HG03520 (cell line): ENCODE data around the gene ADD3.

Experiments
- ATAC-seq: cut with Tn5 transposase; IDR thresholded peaks from one replicate; pipeline ENCODE4 v1.9.1; 2021; ENCODE audit warnings: mild to moderate bottlenecking, moderate library complexity; ENCODE audit not compliant: unreplicated experiment

Gene ADD3

DNA sequence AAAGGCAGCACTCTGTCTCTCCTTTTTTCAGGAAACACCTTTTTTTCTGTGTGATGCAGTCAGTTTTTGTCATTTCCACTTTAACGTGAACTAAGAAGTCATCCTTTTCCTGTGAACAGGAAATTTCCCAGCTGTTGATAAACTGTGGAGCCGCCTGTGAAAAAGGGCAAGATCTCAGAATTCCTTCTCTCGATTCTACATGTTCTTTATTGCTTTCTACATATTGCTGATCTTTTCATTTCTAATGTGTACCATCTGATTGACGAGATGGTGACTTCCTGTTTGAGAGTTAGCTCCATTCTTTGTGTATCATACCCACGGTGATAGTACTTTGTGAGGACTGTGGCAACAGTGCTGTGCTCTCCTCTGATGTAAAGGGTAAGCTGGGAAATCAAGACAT is 50.4 kb downstream of the ADD3 start:
- no peak for ATAC-seq

DNA sequence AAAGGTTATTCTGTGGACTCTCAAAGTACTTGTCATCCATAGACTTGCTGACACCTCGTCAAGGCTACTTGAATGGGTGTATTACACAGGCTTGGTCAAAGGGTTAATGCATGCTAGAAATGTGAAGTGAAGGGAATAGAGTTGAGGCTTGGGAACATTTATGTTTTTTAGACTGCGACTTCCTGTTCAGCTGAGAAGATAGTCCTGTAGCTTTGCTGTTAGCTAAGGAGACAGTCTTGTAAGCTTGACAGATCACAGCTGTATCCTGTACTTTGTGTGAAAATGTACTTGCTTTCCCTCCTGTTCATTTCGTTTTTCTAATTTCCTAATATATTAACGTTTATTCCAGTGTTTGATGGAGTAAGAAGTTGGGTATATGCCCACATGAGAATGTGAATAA is 52.1 kb downstream of the ADD3 start:
- ATAC-seq: no peak

DNA sequence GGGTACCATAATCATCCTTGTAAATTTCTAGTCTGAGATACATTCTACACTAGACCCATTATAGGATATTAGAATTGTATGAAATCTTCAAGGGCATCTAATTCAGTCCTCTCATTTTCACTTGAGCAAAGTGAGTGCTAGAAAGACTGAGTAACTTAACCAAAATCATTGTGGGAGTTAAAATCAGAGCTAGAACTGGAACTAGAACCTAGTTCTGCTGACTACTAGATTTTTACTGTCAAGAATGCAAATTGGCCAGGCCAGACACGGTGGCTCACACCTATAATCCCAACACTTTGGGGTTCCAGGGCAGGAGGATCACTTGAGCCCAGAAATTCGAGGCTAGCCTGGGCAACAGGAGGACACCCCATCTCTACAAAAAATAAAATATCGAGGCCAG is 53.9 kb downstream of the ADD3 start:
- no peak for ATAC-seq

DNA sequence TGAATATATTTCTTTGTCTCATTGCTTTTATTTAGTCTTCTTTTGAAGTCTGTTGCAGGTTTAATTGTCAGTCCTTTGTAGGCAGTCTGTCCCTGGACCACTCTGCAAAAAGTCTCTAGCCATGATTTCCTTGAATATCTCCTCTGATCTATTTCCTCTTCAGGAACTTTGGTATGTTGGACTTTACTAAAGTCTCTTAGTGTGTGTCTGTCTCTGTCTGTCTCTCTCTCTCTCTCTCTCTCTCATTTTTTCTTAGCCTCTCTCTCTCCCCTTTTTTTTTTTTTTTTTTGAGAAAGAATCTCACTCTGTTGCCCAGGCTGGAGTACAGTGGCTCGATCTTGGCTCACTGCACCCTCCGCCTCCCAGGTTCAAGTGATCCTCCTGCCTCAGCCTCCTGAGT is 57.5 kb downstream of the ADD3 start:
- no peak for ATAC-seq

DNA sequence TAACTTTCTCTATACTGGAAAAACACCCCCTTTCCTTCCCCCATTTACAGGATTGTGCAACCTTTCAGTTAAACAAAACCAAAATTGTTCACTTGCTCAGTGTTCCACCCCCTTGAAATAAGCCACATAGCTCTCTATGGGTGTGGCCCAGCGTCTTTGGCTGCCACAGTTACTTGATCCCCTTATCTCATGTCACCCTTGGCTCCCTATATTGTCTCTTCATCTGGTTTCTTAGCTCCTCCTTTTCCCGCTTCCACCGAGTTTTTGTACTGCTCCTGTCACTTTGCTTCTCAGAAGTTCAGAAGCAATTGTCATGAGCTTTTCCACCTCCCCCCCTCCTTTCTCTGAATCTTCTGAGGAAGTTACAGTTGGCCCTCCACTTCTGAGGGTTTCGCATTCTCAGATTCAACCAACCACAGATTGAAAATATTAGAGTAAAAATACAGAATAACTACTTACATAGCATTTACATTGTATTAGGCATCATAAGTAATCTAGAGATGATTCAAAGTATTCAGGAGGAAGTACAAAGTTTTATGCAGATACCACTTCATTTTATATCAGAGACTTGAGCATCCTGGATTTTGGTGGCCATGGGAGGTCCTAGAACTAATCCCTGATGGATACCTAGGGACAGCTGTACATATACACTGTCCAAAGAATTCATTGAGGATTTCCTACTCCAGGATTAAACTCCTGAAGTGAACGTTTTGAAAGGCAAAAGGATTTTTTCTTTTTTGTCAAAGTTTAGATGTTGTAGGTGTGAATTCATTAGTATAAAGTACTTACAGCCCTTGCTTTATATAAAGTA is 60.4 kb downstream of the ADD3 start:
- ATAC-seq: peak; percentile 47

DNA sequence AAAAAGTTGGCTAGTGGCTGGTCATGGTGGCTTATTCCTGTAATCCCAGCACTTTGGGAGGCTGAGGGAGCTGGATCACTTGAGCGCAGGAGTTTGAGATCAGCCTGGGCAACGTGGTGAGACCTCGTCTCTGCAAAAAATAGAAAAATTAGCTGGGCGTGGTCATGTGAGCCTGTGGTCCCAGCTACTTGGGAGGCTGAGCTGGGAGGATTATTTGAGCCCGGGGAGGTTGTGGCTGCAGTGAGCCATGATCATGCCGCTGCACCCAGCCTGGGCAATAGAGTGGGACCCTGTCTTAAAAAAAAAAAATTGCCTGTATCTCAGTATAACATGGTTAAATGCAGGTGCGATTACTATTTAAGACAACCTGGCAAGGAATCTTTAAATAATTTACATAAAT is 61.0 kb downstream of the ADD3 start:
- ATAC-seq: no peak

DNA sequence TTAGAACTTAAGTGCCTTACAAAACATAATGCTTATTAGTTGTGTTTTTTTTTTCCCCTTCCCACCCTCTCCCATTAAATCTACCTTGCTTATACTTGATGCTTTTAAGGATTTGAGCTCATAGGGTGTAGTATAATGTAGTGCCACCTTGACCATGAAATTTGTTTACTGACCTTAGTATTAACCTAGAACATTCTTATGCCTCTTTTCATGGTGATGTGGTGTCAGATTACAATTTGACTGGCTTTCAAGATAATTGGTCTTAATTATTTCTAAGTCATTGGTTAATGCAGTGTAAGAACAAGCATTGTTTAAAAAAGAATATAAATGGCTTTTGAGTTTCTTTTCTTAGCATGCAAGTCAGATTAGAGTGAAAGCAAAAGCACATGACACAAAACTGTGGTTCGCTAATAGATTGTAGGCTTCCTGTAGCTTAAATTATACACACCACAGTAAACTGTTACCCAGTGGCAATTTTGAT is 61.8 kb downstream of the ADD3 start:
- ATAC-seq: peak; percentile 73

DNA sequence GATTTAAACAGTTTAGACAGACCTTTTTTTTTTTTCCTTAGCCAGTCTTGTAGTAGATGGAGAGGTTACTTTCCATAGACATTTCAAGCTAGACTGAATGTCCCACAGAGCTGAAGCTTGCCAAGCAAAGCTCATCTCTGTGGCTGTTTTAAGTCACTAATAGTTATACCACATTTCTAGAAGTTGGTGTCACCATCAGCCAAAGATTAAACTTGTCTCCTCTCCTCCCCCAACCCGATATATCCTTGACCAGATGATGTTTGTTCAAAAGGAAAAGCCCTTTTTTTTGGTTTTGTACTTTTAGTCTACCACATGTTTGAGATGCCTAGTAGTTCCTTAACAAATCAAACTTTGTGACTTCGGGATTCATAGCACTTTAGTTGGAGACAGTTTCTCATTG is 66.1 kb downstream of the ADD3 start:
- no peak for ATAC-seq

DNA sequence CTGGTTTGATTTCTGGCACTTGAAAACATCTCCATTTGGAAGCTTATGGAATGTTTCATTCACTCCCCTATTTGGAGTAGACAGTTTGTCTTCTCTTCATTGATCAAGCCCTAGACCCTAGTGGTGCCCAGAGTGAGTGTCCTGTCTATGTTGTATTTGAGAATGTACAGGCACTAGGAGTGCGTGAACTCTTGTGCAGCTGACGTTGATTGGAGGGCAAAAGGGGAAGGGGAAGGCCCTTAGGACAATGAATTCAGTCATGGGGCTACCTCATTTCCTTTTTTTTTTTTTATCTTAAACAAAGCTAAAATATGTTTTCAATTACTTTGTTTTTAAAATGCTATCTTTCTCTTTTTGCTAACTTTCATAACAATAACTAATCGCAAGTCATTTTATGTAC is 66.5 kb downstream of the ADD3 start:
- no peak for ATAC-seq

DNA sequence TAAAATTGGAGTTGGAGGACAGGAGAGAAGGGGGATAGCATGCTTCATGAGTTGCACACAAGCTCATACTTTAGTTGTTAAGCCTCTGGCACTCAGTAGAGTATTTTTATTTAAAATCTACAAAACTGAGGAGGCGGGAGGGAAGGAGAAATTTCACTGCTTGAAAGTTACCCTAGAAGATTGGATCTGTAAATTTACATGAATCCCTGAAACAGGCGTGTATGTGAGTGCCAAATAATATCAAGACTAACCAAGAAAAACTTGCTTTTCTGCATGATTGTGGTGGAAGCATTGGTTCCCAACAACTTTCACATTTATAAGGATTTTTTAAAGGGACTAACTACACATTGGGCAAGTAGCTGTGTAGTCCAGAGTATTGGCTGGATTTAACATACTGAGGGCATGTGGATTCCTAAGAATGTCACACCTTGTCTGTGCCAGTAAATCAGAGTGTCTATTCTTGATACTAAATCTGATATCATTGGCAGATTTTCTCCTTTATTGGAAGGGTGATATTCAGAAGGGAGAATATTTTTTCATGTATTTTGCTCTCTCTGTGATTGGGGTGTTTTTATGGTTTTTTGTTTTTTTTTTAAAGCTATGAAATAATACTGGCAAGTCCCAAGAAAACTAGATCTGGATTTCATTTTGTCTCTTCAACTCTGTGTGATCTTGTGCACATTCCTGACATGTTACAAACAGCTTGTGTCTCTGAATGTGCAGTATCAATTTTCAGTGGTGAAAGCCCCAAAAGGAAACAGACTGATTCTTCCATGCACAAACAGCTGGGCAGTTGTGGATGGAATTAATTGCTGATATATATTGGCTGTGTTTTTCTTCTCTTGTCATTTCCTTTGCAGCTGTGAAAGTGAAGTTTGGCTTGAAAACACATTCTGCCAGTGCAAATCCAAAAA is 67.2 kb downstream of the ADD3 start:
- ATAC-seq: no peak

DNA sequence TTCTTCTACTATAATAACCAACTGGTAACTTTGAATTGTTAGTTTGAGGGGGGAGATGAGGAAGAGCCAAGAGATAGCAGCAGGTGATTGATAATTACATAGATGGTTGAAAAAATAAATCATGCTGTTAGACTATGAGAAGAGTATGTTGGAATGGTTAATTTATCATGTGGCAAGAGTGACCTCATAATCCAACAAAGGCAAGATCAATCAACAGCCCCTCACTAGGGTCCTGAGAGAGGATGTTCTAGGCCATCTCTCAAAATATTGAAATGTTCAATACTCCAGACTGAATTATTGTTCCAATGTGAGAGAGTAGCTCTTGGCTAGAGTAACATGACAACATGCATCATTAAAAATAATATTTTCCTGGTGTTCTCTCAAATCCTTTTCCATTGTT is 67.9 kb downstream of the ADD3 start:
- ATAC-seq: no peak

DNA sequence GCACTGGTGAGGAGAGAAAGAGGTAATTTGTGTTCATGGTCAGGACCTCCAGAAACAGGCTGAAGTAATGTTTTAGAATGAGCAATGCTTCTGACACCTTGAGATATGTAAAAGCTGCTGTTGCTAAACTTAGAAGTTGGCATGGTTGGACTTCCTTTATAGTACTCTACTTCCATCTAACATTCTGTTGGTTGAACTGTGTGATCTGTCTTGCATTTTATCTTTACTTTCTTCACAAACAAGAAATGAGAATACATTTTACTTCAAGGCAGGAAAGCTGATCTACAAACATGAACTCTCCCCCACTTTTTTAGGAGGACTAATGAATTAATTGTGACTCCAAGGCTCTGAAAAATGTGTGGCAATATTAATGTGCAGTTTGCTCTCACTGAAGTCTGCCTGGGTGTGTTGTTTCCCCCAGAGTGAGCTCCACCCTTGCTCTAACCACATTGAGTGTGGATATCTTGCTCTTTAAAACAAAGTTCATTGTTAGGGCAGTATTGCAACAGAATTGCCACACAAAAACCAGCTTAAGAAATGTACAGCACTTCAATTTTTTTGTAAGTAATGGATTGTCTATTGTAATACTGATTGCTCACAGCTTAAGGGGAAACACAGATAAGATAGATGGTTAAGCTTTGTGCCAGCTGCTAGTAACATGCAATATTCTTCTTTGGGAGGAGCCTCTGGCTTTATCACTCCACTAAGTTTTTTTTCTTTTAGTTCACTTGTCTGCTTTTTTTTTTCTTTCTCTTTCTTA is 69.0 kb downstream of the ADD3 start:
- peak; percentile 62 for ATAC-seq

DNA sequence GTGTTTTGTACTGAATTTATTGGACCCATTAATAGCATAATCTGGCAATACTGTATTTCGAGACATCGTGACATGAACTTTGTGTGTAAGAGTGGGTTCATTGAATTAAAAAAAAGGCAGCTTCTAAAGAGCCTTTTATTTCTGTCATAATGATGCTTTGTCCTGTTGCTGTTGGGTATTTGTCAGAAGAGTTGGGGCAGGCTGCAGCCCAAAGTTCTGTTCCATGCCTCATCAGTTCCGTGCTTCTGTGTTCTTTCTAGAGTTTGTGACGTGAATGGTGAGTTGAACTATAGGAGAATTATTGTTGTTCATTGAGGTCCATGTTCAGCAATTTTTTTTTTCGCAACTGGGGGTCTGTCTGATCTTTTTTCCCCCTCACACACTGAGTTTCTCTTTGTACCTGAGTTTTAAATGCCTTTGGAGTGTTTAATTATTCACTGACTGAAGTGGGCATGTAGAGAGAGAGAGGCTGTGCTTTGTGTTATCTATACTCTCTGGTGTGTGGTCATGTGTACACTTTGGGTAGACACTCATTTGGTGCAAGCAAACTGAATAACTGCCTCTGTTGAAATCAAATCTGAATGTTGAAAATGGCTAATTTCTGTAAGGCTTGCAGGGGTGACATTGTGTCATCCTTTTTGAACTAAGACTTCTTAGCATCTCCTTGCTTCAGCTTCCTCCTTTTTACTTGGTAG is 69.8 kb downstream of the ADD3 start:
- no peak for ATAC-seq

DNA sequence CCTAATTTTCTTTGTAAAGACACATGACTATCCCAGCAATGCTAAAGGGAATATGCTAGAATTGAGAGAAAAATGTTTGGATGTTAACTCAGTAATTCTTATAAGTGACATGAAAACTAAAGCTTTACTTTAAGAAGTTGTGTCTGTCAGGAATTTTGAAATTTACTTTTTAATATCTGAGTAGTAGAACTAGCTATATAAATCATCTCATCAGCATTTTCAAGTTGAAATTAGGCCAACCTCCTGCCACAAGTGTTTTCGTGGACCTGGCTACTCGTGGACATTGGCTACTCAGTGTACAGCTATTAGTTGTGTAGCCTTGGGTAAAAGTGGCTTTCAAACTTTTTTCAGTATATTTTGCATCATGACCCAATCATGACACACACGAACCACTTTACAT is 70.5 kb downstream of the ADD3 start:
- ATAC-seq: no peak

DNA sequence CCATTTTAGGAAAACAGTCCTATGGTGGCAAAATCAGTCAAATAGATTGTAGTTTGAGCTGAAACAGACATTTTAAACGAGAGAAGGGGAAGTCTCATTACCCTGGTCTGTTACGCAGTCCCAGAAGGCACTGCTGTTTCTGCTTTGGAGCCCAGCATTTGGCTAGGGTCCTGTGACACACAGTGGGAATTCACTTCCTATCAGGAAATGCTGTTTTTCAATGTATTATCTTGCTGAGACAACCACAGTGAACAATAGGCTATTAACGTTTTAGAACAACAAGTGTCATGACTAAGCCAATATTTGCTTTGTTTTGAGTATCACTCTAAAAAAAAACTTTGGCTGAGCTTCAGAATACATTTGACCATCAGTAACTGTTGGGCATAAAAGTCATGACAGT is 74.1 kb downstream of the ADD3 start:
- ATAC-seq: no peak

DNA sequence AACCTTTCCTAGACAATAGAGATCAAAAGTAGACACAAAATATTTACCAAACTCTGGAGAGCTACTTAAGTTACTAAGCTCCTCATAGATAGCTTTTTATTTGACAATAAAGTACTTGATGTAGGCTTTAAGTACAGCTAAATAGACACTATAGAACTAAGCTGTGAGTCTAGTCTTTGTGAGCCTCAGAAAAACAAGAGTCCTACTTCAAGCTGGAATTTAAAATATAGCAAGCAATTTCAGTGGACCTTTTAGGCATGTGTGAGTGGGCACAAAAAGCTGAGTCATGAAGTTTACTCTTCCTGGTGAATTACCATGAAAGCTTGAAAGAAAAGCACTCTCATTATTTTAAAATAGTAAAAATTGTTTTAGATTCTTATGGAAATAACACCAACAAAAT is 76.1 kb downstream of the ADD3 start:
- no peak for ATAC-seq

DNA sequence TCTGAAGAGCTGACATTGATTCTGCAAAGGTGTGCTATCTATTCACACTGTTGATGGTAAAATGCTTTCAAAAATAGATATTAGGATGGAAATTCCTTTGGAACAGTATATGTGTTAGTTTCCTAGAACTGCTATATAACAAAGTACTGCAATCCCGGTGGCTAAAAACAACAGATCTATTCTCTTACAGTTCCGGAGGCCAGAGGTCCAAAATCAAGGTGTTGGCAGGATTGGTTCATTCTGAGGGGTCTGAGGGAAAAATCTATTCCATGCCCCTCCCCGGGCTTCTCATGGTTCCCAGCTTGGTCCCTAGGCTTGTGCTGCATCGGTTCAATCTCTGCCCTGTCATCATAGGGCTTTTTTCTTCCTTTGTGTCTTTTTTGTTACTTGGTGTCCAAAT is 79.9 kb downstream of the ADD3 start:
- no peak for ATAC-seq

DNA sequence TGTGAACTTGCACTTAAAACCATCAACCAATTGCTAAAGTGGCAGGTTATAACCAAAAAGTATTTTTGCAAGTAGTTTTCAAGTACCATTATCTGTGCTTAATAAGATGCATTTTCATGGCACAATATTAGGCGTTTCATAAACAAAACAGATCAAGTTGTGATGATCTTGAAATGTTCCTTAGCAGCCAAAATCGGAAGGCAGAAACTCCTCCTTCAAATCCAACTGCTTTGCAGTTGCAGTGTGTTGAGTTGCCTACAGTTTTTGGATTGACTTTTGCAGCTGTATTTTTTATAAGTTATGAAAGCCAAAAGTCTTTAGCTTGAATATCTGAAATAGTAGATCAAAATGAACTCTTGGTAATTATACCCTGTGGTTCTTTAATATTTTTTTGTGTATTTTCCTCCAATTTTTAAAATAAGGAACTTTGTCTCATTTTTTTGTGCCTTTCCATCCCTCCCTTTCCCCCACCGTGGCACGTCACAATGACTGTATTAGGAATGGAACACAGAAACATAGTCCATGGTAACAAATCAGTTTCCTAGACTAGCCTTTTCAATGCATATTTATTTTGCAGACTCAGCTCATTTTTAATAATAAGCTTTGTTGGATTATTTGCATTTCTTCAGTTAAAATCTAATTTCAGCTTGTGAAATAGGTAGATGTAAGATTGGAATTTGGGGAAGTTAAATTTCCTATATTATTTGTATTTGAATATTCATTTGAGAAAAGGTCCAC is 80.8 kb downstream of the ADD3 start:
- ATAC-seq: no peak

DNA sequence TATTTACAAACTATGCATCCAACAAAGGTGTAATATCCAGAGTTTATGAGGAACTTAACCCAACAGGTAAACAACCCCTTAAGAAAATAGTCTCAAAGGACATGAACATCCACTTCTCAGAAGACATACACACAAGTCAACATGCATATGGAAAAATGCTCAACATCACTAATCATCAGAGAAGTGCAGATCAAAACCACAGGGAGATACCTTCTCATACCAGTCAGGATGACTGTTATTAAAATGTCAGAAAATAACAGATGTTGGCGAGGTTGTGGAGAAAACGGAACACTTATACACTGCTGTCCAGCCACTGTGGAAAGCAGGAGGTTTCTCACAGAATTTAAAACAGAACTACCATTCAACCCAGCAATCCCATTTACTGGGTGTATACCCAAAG is 84.0 kb downstream of the ADD3 start:
- ATAC-seq: no peak

DNA sequence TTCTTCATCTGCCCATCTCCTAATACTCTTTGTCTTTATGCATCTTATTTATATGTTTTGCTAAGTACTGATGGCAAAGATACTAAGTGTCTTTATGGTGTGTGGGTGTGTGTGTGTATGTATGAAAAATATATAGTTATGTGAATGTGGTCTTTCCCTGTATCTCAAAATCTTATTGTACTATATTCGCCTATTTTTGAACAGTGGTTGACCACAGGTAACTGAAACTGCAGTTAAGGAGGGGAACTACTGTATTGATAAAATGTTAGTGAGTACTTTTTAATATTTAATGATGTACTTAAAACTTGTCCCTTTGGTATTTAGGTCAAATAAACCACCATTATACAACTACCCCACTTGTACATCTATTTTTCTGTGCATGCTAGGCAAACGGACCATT is 85.9 kb downstream of the ADD3 start:
- ATAC-seq: no peak
